ENCODE results near the gene KANSL3.
"Not testable (repeated sequence)": the region's sequence is repeated elsewhere in the genome, so short reads cannot be mapped to it uniquely, and the experiment has no call there.

DNA sequence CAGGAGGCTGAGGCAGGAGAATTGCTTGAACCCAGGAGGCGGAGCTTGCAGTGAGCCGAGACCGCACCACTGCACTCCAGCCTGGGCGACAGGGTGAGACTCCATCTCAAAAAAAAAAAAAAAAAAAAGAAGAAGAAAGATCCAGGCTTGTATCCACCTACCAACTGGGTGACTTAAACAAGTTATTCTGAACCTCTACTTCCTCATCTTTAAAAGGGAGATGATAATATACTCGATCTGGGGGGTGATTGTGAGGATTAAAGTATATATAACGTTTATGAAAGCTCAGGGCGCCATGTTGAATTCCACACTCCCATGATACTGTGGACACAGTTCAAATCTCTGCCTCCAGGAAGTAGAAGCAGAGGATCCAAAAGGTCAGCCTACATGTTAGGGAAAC is 16.7 kb upstream of the KANSL3 start:
- TF ChIP-seq, protein P1, sequence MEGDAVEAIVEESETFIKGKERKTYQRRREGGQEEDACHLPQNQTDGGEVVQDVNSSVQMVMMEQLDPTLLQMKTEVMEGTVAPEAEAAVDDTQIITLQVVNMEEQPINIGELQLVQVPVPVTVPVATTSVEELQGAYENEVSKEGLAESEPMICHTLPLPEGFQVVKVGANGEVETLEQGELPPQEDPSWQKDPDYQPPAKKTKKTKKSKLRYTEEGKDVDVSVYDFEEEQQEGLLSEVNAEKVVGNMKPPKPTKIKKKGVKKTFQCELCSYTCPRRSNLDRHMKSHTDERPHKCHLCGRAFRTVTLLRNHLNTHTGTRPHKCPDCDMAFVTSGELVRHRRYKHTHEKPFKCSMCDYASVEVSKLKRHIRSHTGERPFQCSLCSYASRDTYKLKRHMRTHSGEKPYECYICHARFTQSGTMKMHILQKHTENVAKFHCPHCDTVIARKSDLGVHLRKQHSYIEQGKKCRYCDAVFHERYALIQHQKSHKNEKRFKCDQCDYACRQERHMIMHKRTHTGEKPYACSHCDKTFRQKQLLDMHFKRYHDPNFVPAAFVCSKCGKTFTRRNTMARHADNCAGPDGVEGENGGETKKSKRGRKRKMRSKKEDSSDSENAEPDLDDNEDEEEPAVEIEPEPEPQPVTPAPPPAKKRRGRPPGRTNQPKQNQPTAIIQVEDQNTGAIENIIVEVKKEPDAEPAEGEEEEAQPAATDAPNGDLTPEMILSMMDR (IDR thresholded peaks at IDR 0.05), result not testable (repeated sequence)
- TF ChIP-seq ZFX (IDR thresholded peaks at IDR 0.05; ENCODE audit: borderline replicate concordance), result not testable (repeated sequence)
